NCI-H526 treated with DMSO at 0.1 percent for 48 hours (cell line): ENCODE data around the gene PAEP.

Experiments
- DNase-seq: peaks from one replicate; lab custom pipeline; 2025; lab: John Stamatoyannopoulos, UW

PAEP gene

GRCh38 chr9:135601988-135602387, 40.4 kb downstream of the PAEP start:
- DNase-seq: no peak

- DNase-seq: no peak
Observed at GRCh38 chr9:135602789-135603481, 41.4 kb downstream of the PAEP start.

DNA sequence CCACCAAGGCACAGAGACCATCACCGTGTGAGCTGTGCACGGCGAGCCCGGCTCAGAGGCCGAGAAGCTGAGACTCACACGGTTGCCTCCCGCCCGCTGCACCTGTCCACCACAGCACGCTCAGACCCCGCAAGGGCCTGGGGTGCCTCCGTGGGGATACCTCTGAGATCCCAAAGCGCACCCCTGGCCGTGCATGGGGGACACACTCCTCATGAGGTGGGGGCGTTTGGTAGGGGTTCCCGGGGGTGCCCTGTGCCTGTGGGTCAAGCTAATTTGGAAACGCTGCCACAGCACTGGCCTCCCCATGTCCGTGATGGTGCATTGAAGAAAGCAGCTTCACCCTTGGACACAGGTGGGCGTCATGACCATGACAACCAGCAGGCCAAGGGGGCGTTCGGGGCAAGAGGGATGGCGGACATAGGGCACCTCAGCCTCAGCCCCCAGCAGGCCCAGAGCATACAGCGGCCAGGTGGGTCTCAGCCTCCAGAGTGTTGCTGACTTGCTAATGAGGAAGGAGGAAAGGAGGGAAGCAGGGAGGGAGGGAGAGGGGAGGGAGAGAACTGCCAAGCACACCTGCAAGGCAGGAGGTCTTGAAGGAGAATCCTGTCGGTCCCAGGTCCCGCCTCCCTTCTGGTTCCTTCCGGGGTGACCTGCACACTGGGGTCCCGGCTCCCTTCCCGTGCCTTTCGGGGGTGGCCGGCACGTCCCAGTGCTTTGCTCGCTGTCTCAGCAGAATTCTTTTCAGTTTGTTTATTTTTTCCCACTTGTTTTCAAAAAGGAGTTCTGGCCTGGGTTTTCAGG, 43.1 kb downstream of the PAEP start:
- DNase-seq: no peak

- DNase-seq: no peak
Observed at GRCh38 chr9:135605238-135605781, 43.8 kb downstream of the PAEP start.

DNA sequence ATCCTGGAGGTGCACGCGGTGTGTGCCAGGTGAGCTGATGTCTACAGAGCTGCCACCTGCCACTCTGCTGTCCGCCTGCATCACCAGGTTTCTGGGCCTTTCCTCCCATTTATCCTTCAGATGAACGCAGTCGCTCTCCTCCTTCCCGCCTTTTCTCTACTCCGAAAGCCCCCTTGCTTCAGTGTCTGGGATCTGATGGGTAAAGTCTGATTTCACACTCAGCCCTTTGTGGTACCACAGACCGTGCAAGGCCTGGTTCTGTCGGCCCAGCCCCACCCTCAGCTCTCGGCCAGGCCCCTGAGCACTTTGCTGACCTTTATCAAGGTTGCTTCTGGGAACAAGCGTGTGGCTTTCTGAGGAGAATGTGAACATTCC, 45.3 kb downstream of the PAEP start:
- no peak for DNase-seq

GRCh38 chr9:135607401-135608293, 46.1 kb downstream of the PAEP start:
- DNase-seq: no peak

- no peak for DNase-seq
Observed at GRCh38 chr9:135608294-135608998, 46.9 kb downstream of the PAEP start.

- no peak for DNase-seq
Observed at GRCh38 chr9:135608999-135609317, 47.4 kb downstream of the PAEP start.

GRCh38 chr9:135609366-135609955, 47.9 kb downstream of the PAEP start:
- no peak for DNase-seq

DNA sequence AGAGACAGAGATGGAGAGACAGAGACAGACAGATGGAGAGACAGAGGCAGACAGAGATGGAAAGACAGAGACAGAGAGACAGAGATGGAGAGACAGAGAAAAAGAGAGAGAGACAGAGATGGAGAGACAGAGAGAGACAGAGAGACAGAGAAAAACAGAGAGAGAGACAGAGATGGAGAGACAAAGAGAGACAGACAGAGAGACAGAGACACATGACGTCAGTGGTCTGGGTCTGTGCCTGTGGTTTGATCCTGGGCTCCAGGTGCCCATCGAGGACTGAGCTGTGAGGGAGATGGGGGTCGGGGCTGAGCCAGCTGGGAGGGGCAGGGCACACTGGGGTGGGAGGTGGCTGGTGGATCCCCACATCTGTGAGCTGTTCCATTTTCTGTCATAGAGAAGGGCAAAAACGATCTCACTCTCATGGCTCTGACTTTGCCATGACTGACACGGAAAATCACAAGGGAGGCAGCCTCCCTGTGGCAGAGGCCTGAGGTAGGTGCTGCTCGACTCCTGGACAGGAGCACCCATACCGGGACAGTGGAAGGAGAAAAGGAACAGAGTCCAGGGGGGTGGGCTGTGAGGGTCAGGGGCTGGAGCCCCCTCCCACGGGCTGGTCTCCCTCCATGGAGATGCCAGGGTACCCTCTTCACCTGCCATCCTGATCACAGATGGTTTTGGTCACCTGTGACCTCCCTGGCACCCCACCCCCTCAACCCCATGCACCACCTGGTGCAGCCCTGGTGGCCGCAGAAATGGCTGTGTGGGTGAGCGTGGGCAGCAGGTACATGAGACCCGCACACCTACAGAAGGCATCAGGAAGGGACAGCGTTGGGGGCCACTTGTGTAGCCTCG, 49.0 kb downstream of the PAEP start:
- no peak for DNase-seq

DNA sequence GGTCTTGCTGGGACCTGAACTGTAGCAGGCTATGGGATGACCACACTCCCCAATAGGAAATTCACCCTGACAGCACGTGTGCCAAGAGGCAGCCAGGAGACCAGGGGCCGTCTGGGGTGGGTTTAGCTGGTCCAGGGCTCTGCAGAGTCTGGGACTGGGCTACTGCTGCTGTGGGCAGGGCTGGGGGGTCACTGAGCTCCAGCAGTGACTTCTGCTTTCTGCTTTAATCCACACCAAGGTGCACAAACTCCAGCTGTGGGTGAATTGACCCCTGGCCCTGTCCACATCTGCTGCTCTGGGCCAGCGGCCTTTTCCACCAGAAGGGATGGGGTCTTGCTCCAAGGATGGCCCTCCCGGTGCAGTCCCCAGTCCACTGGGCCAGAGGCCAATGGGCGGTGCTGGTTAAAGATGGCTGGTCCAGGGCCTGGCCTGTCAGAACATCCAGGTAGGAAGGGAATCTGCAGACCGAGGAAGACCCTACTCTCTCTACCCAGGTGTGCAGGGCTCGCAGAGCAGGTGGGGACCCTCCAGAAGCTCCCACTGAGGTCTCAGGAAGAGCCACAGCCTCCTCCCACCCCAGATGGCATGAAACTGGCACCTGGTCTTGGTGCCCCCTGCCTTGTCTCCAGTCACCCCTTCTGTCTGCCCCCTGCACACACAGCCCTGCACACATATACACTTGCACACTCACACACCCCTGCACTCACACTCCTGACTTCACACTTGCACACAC, 49.8 kb downstream of the PAEP start:
- DNase-seq: no peak

DNA sequence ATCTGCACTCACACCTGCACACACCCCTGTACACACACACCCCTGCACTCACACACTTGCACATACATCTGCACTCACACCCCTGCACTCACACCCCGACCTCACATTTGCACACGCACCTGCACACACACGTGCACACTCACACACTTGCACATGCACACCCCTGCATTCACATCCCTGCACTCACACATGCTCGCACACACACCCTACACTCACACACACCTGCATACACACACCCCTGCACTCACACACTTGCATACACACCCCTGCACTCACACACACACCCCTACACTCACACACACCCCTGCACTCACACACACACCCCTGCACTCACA, 50.3 kb downstream of the PAEP start:
- DNase-seq: no peak

DNA sequence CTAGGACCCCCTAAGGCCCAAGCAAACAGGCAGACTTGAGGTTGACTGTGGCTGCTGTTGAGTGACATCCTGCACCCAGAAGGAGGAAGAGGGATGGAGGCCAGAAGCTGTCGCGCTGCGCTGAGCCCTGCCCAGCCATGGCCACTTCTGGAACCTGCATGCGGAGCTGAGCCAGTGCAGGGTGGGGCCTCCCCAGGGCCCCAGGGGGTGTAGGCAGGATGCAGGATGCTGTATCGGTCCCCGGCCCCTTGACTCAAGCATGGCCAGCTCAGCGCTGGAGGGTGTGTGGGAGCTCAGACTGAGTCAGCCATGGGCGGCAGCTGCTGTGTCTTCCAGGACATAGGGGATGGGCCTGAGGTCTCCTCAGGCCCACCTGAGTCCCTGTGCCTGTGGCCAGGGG, 50.9 kb downstream of the PAEP start:
- DNase-seq: no peak

DNA sequence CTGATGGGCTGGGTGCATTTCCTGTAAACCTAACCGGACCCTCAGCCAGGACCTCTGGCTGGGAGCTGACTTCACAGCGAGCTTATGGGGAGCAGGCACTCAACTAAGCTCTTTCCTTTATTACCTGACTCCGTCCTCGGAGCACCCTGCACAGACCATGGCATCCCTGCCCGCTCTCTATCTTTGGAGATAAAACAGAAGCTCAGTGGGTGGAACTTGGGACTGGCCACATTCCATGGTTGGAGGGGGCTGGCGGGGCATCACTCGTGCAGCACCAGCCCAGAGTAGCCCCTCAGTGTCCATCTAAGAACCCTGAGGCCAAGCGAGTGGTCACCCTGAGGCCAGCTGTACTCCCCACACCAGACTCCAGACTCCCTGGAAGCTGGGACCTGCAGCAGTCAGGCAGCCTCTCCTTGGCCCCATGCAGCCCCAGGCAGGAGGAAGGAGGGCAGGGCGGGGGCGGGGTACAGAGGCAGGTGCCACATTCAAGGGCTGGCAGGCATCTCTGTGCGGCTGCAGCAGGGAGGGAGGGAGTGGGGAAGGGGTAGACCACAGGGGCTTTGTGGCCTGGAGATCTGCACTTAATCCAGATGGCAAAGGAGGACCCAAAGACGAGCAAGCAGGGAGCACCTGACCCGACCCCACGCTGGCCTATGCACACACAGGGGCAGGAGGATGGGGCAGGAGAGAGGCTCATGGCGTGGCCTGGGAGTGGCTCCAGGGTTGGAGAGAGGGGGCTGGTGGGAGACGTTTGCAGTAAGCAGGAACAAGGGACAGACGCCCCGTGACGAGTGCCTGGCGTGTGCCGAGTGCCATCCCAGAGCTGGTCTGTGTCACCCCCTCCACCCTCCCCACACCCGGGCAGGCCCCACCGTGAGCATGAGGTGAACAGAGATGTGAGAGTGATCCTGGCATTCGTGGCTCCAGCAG, 51.7 kb downstream of the PAEP start:
- DNase-seq: no peak

DNA sequence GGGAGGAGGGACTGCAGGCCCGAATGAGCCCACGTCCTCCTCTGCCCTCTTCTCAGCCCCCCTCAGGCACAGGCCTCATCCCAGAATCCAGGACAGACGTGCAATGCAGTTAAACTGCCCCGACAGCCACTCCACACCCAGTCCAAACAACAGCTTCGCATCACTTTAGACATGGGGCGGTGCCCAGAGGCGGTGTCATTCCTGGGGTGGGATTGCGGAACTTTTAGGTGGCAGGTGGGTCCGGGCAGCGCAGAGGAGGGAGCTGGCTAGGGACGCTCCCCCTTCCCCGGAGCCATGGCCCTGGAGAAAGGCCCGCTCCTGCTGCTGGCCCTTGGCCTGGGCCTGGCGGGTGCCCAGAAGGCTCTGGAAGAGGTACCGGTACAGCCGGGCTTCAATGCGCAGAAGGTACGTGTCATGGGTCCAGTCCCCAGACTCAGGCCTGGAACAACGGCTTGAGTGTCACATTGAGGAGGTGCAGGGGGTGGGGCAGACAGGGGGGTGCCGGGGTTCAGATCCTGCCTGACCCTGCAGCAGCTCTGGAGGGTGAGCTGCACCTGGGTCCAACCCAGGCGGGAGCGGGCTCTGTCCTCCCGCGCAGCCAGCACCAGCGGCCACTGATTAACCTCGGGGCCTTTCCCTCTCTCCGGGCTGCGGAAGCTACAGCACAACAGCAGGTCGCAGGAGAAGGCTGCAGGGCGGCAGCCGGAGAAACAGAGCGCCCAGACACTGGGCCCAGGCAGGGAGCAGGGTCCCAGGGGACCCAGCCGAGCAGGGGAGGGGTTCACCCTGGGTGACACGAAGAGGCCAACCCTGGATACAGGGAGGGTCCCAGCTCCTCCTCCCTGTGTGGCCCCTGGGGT, 52.6 kb downstream of the PAEP start:
- DNase-seq: no peak

DNA sequence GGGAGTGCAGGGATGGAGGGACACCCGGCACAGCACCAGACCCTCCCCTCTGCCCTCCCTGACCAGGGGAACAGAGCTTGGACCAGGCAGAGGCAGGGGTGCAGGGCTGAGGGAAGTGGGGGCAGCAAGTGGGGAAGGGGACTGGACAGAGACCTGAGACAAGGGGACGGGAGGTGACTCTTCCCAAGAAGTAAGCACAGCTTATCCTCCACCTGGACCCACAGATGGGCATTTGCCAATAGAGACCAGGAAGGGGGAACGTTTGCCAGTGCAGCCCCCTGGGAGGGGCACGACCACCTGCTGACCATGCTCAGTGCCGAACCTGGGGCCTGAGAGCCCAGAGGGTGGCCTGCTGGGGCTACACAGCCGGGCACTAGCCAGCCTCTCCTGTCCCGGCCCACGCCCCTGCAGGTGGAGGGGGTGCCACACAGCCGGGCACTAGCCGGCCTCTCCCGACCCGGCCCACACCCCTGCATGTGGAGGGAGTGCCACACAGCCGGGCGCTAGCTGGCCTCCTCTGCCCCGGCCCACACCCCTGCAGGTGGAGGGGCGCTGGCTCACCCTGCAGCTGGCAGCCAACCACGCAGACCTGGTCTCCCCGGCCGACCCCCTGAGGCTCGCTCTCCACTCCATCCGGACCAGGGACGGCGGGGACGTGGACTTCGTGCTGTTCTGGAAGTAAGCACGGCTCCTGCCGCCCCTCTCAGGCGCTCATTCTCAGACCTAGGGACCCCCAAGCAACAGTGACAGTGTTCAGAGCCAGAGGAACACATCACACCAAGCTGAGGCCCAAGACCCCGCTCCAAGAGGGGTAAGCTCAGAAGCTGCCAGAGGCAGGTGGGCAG, 53.5 kb downstream of the PAEP start:
- DNase-seq: no peak
